ENCODE measurements around the gene PAFAH2.

GRCh38 chr1:25973610-25974321 is 24.1 kb downstream of the PAFAH2 start:
- TF ChIP-seq POLR2A (IDR thresholded peaks at IDR 0.05) (no peak), CTCF (IDR thresholded peaks at IDR 0.05) (no peak)
